Neural progenitor cell (in vitro differentiated cells): ENCODE results near the gene MAP2K7. TPM values are rescaled to one million over a fixed set of nuclear protein-coding genes. Genes with fewer than 3 reads are reported as not detected.

Experiments used
- DNase-seq: peaks from one replicate; pipeline ENCODE4 v3.0.0-alpha.2; 2016; ENCODE audit warnings: low spot score
- H2AFZ ChIP-seq: fragments of 200-600 bp; sonication (generic); replicated peaks from 2 replicates; pipeline ENCODE4 v1.6.1; 2016; ENCODE audit warnings: antibody characterized with exemption
- H3F3A ChIP-seq: fragments of 200-600 bp; sonication (generic); 2 replicates; pipeline ENCODE4 v1.6.1; 2016; ENCODE audit warnings: antibody characterized with exemption, low read depth
- H3K27ac ChIP-seq: fragments of 200-600 bp; sonication (generic); 2 replicates; pipeline ENCODE4 v1.5.1; 2016; ENCODE audit warnings: mild to moderate bottlenecking
- H3K27me3 ChIP-seq: fragments of 200-600 bp; sonication (generic); 2 replicates; pipeline ENCODE4 v1.6.1; 2016; ENCODE audit warnings: mild to moderate bottlenecking, moderate library complexity
- H3K36me3 ChIP-seq: fragments of 200-600 bp; sonication (generic); 2 replicates; pipeline ENCODE4 v1.5.1; 2016
- H3K4me1 ChIP-seq: fragments of 200-600 bp; sonication (generic); 2 replicates; pipeline ENCODE4 v1.6.1; 2016; ENCODE audit warnings: mixed run types
- H3K4me2 ChIP-seq: fragments of 200-600 bp; sonication (generic); 2 replicates; pipeline ENCODE4 v1.6.1; 2016
- H3K4me3 ChIP-seq: fragments of 200-600 bp; sonication (generic); 2 replicates; pipeline ENCODE4 v1.5.1; 2016
- H3K79me2 ChIP-seq: fragments of 200-600 bp; sonication (generic); 2 replicates; pipeline ENCODE4 v1.6.1; 2016; ENCODE audit warnings: low read depth
- H3K9ac ChIP-seq: fragments of 200-600 bp; sonication (generic); 2 replicates; pipeline ENCODE4 v1.6.1; 2016
- H3K9me3 ChIP-seq: fragments of 200-600 bp; sonication (generic); 2 replicates; pipeline ENCODE4 v1.5.1; 2016; ENCODE audit warnings: low read depth
- H4K20me1 ChIP-seq: fragments of 200-600 bp; sonication (generic); 2 replicates; pipeline ENCODE4 v1.6.1; 2016; ENCODE audit warnings: low read depth
- H3K27ac Mint-ChIP-seq: 3 replicates; pipeline ENCODE4 v1.8.0; 2021; ENCODE audit warnings: mixed read lengths
- H3K27me3 Mint-ChIP-seq: 2 replicates; pipeline ENCODE4 v1.8.0; 2022; ENCODE audit warnings: low read depth, mild to moderate bottlenecking, inconsistent platforms, moderate library complexity, mixed read lengths; ENCODE audit not compliant: insufficient read depth
- H3K36me3 Mint-ChIP-seq: 3 replicates; pipeline ENCODE4 v1.8.0; 2021; ENCODE audit warnings: mixed read lengths
- H3K4me1 Mint-ChIP-seq: 3 replicates; pipeline ENCODE4 v1.8.0; 2021; ENCODE audit warnings: mixed read lengths
- H3K4me3 Mint-ChIP-seq: 3 replicates; pipeline ENCODE4 v1.8.0; 2021; ENCODE audit warnings: mild to moderate bottlenecking, moderate library complexity, mixed read lengths
- H3K9me3 Mint-ChIP-seq: 3 replicates; pipeline ENCODE4 v1.8.0; 2020; ENCODE audit warnings: mixed read lengths
- CTCF ChIP-seq: fragments of 200-600 bp; sonication (generic); IDR thresholded peaks from 2 replicates; pipeline ENCODE4 v1.5.1; 2017; ENCODE audit warnings: antibody characterized with exemption, mild to moderate bottlenecking
- EZH2 ChIP-seq: fragments of 200-600 bp; sonication (generic); IDR thresholded peaks from 2 replicates; pipeline ENCODE4 v1.6.1; 2017; ENCODE audit warnings: antibody characterized with exemption, mild to moderate bottlenecking, moderate library complexity
- EZH2phosphoT487 ChIP-seq: fragments of 200-600 bp; sonication (generic); IDR thresholded peaks from 2 replicates; pipeline ENCODE4 v1.6.1; 2017; ENCODE audit warnings: antibody characterized with exemption
- total RNA-seq: library from RNA; depleted of rRNA; stranded (reverse); fragments of >200 nt; gene quantifications from 2 replicates; pipeline ENCODE4 v1.2.3, GENCODE V29; 2015; ENCODE audit warnings: low replicate concordance

MAP2K7 gene
- total RNA-seq, 1 donor from 2014 or later = 14.4 TPM

- H3K27me3 Mint-ChIP-seq = peaks cover 21% of the 10 kb centered on the region
- H3K36me3 Mint-ChIP-seq = peaks cover 12% of the 10 kb centered on the region
- no peak overlapping the region for H3K27ac Mint-ChIP-seq
- peaks cover 3% of the 10 kb centered on the region for H3K4me1 Mint-ChIP-seq
- H3K9me3 Mint-ChIP-seq = no peaks in the 10 kb centered on the region
- TF ChIP-seq EZH2phosphoT487 (no peak), CTCF (no peak), EZH2 (no peak)
- H3K4me3 ChIP-seq = no peak overlapping the region
- no peak for DNase-seq
- H3F3A ChIP-seq = peaks cover 9% of the 10 kb centered on the region
- H2AFZ ChIP-seq = no peak overlapping the region
- no peak overlapping the region for H3K4me3 Mint-ChIP-seq
- H3K27me3 ChIP-seq = peaks cover 32% of the 10 kb centered on the region
- H3K4me2 ChIP-seq = no peak overlapping the region
- peaks cover 7% of the 10 kb centered on the region for H3K4me1 ChIP-seq
- H3K9me3 ChIP-seq = no peaks in the 10 kb centered on the region
- no peak overlapping the region for H3K27ac ChIP-seq
- no peaks in the 10 kb centered on the region for H3K36me3 ChIP-seq
- H4K20me1 ChIP-seq = peaks cover 47% of the 10 kb centered on the region
- no peak overlapping the region for H3K9ac ChIP-seq
- peaks cover 11% of the 10 kb centered on the region for H3K79me2 ChIP-seq
Observed at GRCh38 chr19:7911508-7912143, 7.9 kb downstream of the MAP2K7 start.

GRCh38 chr19:7912144-7912696 lies 8.5 kb downstream of the MAP2K7 start:
- H3K4me1 ChIP-seq = peaks cover 7% of the 10 kb centered on the region
- H3K9ac ChIP-seq = no peak overlapping the region
- H3F3A ChIP-seq = peaks cover 15% of the 10 kb centered on the region
- H3K4me1 Mint-ChIP-seq = peaks cover 6% of the 10 kb centered on the region
- H3K4me3 Mint-ChIP-seq = no peak overlapping the region
- no peaks in the 10 kb centered on the region for H3K9me3 ChIP-seq
- H2AFZ ChIP-seq = no peak overlapping the region
- H3K36me3 ChIP-seq = no peaks in the 10 kb centered on the region
- peaks cover 41% of the 10 kb centered on the region for H4K20me1 ChIP-seq
- peaks cover 12% of the 10 kb centered on the region for H3K36me3 Mint-ChIP-seq
- peaks cover 38% of the 10 kb centered on the region for H3K27me3 ChIP-seq
- TF ChIP-seq CTCF (no peak), EZH2 (no peak)
- H3K9me3 Mint-ChIP-seq = no peaks in the 10 kb centered on the region
- H3K79me2 ChIP-seq = peaks cover 7% of the 10 kb centered on the region
- H3K4me3 ChIP-seq = no peak overlapping the region
- H3K4me2 ChIP-seq = no peak overlapping the region
- peaks cover 24% of the 10 kb centered on the region for H3K27me3 Mint-ChIP-seq
- no peak for DNase-seq
- no peak overlapping the region for H3K27ac ChIP-seq
- no peak overlapping the region for H3K27ac Mint-ChIP-seq

GRCh38 chr19:7912697-7913564 lies 9.3 kb downstream of the MAP2K7 start:
- H3K27ac ChIP-seq = no peak overlapping the region
- H3K27ac Mint-ChIP-seq = no peak overlapping the region
- H3K4me2 ChIP-seq = no peak overlapping the region
- no peak overlapping the region for H3K4me3 ChIP-seq
- no peak for DNase-seq
- peaks cover 34% of the 10 kb centered on the region for H4K20me1 ChIP-seq
- H3K36me3 ChIP-seq = no peaks in the 10 kb centered on the region
- peaks cover 12% of the 10 kb centered on the region for H3K36me3 Mint-ChIP-seq
- H3K4me1 ChIP-seq = peaks cover 7% of the 10 kb centered on the region
- H3K9me3 Mint-ChIP-seq = no peaks in the 10 kb centered on the region
- no peak overlapping the region for H2AFZ ChIP-seq
- TF ChIP-seq CTCF (no peak), EZH2phosphoT487 (no peak), EZH2 (no peak)
- peaks cover 1% of the 10 kb centered on the region for H3K79me2 ChIP-seq
- peaks cover 45% of the 10 kb centered on the region for H3K27me3 ChIP-seq
- peaks cover 26% of the 10 kb centered on the region for H3K27me3 Mint-ChIP-seq
- no peak overlapping the region for H3K4me3 Mint-ChIP-seq
- H3K4me1 Mint-ChIP-seq = peaks cover 7% of the 10 kb centered on the region
- H3K9ac ChIP-seq = no peak overlapping the region
- peaks cover 20% of the 10 kb centered on the region for H3F3A ChIP-seq
- H3K9me3 ChIP-seq = no peaks in the 10 kb centered on the region
